Measurements from ENCODE around the gene CDK8.

Gene CDK8

DNA sequence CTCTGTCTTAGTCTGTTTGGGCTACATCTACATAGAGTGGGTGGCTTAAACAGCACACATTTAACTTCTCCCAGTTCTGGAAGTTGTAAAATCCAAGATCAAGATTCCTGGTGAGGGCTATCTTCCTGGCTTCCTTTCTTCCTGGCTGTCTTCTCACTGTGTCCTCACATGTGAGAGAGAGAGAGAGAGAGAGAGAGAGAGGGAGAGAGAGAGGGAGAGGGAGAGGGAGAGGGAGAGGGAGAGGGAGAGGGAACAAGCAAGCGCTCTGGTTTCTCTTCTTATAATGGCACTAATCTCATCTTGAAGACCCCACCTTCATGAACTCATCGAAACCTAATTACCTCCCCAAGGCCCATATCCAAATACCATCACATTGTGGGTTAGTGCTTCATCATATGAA is 69.2 kb downstream of the CDK8 start:
- DNase-seq, result no peak

DNA sequence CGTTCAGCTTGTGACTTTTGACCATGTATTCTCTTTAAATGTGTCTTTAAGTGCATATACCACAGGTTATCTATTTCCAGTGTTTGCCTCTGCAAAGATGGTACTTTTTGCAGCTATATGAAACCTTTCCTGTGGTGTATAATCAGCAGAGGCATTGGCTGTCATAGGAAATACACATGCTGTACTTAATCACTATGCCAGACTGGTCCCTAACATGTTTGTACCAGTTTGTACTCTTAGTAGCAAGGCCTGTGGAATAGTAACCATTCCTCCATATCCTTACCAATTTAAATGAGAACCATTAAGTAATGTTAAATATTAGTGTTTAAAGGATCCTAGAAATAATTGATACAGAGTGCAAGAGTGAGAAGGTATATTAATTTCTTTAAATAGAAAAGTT is 69.8 kb downstream of the CDK8 start:
- DNase-seq, result no peak

DNA sequence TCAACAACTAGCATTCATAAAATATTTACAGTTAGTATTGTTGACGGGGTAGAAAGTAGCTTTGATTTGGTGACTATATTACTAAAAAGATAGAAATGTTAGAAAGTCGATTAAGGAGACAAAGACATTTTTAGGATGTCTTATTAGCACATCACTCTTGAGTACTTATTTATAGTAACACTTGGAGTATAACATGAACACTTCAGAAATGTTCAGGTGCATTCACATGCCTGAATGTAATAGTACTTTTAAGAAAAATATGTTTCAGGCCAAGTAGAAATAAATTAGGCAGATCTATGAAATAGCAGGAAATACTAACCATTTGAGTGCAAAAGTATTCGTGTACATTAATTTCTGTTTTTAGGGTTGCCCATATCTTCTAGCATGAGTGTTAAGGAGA is 70.4 kb downstream of the CDK8 start:
- no peak for DNase-seq

DNA sequence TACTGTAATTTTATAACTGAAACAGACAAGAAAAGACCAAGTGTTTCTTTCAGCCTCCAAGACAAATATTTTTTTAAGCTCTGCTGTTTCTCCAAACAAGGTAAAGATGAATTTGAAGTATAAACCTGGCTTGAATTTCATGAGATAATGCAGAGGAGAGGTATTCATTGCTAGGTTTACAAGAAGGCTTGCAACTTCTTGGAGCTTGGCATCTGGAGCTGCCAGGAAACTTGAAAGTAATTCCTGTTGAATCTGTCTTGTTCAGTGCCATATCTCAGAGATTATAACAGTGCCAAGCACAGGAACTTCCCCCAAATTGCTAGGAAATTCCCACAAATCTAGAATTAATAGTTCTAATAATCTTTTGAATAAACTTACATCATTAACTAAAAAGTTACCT is 70.9 kb downstream of the CDK8 start:
- no peak for DNase-seq

DNA sequence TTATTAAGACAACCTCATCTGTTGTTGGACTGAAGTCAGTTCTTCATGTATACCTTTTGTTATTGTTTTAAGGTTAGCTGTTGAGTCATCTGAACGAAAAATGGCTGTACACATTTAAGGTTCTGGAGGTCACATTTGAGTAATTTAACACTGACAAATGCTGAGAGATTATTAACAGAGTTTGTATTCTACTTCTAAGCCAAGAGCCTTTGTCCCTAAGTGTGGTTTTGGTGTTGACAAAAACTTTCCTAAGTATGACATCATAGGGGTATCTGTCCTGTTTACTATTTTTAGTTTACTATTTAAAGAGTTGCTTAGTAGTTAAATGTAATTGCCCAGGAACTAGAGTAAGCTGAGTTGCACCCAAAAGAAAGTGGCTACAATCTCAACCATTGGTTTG is 71.9 kb downstream of the CDK8 start:
- DNase-seq, result no peak

DNA sequence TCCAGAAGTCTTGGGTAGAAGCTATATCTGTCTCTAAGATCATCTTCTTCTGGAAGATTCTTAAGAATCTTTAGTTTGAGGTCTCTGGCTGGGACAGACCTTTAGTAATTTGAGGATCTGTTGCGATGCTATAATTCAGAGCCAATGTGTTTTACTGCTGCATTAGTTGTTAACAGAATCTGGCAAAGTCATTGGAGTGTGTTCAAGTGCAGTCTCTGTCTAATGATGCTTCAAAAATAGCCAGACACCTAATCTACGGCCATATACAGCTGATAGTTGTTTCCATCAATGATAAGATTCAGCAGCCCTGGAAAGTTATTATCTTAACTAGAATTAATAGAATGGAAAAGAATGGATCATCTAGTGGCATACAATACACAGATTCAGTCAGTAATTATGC is 72.6 kb downstream of the CDK8 start:
- DNase-seq, result no peak

DNA sequence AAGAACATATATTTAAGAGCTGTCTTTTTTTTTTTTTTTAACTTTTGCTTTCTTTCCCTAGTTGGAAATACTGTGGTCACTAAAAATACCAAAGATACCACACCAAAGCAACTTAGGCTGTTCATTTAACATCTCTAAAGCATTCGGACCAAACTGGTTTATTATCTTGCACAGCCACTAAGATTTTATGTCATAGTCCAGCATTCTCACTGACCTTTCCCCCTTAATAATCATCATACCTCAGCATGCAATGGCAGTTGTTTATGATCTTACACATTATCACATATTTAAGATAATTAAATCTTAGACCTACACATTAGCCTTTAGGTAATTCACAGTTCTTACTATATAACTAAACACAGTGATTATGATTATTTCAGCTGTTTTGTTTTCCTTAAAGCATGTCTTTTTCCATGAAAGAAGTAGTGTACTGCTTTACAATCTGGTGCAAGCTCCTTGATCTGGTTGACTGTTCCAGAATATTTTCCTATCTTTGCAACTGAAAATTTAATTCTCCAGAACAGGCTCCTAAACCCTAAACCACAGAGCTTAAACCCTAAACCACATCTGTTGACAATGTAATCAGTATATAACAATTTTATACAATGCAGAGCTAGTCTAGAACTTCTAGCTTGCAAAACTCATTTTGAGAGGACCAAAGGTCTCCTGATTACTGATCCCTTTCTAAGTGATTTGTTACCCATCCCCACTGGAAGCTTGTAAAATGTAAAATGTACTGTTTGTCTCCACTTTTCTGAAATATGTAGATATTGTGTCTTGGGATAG is 74.2 kb downstream of the CDK8 start:
- DNase-seq, result no peak

DNA sequence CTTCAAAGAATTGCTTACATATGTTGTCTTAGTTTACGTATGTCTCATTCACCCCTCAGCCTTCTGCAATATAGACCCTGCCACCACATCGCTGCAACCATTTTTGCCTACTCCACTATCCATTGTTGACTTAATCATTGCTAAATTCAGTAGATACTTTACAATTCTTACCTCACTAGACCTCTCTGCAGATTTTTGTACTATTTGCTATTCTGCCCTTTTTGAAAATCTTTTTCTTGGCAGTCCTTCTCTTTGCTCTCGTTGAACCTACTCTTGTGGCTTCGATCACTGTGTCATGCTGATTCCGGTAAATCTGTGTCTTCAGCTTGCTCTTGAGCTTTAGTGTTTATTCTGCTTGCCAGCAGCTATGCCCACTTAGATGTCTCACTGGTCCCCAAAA is 81.2 kb downstream of the CDK8 start:
- no peak for DNase-seq

DNA sequence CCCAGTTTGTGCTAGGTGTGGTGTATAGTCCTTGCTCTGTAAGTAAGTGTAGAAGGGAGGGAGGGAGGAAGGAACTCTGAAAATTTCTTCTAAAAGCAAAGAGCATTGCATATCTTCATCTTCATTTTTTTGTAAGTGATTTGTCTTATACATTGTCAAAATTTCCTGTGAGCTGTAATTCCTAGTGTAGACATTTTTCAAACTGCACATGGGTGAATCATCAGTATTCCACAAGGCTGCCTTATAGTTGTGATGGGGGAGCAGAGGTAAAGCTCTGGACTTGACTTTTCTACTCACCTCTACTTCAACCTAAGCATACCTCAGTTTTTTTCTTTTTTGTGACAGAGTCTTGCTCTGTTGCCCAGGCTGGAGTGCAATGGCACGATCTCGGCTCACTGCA is 86.9 kb downstream of the CDK8 start:
- DNase-seq, result no peak

DNA sequence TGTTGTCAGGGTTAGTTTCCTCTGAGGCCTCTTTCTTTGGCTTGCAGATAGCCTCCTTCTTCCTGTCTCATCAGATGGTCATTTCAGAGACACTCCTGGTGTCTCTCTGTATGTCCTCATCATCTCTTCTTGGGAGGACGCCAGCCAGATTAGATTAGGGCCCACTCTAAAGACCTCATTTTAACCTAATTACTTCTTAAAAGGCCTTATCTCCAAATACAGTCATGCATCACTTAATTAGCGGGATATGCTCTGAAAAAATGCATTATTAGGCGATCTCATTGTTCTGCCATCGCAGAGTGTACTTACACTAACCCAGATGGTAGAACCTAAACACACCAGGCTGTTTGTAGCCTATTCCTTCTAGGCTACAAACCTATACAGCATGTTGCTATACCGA is 89.0 kb downstream of the CDK8 start:
- DNase-seq, result no peak

DNA sequence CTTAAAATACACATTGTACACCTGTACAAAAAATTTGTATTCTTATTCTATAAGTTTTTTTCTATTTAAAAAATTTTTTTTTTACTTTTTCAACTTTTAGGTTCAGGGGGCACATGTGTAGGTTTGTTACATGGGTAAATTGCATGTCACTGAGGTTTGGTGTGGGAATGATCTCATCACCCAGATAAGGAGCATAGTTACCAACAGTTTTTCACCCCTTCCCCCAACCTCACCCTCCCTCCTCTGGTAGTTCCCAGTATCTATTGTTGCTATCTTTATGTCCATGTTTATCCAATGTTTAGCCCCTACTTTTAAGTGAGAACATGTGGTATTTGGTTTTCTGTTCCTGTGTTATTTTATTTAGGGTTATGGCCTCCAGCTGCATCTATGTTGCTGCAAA is 89.9 kb downstream of the CDK8 start:
- no peak for DNase-seq

DNA sequence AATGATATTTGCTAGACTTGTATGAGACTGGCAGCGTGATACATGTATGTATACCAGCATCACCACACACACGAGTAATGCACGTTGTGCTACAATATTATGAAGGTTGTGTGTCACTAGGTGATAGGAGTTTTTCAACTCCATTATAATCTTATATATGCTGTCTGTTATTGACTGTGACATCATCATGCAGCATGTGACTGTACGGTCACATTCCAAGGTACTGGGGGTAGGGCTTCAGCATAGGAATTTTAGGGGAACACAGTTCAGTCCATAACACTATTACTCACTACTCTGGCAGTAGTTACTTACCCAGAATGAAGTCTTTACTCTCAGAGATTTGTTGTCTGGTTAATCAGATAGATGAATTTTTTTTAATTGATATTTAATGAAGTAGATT is 91.1 kb downstream of the CDK8 start:
- DNase-seq, result no peak

DNA sequence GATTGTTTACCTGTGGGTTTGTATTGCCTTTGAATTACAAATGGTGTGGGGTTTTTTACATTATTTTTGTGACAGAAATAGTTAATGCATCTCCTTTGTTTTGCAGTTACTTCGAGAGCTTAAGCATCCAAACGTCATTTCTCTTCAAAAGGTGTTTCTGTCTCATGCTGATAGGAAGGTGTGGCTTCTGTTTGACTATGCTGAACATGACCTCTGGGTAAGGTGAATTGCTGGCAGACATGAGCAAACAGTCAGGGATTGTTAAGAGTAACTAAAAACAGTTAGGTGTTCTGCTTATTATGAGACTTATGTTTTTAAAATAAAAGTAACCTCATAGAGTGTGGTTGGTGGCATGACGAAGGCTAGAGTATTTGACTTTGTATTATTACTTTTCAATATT is 95.0 kb downstream of the CDK8 start:
- no peak for DNase-seq

DNA sequence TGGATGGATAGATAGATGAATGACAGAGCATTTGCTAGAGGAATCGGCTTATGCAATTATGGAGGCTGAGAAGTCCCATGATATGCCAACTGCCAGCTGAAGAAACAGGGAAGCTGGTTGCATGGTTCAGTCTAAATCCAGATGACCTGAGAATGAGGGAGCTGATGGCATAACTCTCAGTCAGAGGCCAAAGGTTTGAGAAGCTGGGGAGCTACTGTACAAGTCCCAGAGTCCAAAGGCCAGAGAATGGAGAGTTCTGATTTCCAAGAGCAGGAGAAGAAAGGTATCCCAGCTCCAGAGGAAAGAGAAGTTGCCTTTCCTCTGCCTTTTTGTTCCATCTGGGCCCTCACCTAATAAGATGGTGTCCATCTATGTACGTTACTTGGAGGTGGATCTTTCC is 108.3 kb downstream of the CDK8 start:
- no peak for DNase-seq

DNA sequence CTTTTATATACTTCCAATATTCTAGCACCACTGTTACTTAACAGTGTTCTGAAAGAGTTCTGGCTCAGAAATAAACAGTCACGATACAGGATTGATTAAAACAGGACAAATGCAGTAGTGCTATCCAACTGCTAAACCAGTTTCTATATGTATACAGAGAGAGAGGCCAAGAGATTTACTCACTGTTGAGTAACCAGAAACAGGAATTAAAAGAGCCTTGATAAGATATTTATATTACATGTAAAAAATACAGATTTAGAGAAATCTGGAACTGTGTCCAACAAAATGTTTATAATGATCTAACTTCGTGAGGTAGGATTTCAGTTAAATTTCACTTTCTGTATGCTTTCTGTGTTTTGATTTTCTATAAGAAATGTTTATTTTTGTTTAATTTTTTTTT is 116.6 kb downstream of the CDK8 start:
- DNase-seq, result no peak

DNA sequence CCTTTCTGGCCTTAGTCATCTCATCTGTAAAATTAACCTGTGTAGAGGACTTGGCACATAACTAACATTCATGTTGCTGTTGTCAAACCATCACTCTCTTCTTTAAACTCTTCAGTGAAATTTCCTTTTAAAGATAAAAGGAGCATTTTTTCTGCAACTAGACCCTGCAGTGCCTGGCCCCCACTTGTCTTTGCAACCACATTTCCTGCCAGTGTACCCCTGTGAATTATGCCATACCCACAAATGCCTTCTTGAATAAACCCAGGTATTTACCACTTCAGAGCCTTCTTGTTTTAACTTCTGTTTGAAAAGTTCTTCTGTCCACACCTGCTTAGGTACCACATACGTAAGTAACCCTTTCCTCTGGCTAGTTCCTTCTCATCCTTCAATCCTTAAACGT is 118.8 kb downstream of the CDK8 start:
- DNase-seq, result no peak

DNA sequence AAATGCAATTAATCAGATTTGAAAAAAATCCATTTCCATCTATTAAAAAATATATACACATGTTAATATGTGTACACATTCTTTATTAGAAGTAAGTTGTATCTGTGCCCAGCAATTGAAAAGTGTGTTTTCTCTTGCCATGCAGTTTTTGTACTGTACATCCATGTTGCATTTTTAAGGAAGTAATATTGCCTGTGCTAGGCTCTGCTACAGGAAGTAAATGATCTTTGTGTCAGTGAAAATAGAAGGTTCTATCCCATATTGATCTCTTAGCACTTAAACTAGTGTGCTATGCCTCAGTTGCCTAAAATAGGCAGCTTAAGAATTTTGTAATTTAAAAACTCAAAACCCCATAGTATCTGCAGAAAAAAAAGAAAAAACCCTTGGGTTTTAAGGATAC is 122.5 kb downstream of the CDK8 start:
- DNase-seq, result no peak

DNA sequence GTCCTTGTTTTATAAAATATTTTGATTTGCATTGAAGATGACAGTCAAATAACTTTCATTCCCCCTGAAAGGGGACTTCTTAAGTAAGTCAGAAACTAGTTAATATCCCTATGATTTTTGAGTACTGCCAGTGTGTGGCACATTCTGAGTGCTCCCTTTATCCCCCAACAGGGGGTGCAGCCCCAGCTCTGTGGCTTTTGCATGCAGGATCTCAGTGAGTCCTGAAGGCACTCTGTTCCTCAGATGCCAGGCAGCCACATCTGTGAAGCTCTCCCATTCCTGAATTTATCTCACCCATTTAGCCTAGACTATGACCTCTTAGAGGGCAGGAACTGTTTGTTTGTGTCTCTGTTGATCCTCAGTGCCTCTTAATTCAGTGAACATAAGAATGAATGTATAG is 123.1 kb downstream of the CDK8 start:
- DNase-seq, result peak; percentile 25

DNA sequence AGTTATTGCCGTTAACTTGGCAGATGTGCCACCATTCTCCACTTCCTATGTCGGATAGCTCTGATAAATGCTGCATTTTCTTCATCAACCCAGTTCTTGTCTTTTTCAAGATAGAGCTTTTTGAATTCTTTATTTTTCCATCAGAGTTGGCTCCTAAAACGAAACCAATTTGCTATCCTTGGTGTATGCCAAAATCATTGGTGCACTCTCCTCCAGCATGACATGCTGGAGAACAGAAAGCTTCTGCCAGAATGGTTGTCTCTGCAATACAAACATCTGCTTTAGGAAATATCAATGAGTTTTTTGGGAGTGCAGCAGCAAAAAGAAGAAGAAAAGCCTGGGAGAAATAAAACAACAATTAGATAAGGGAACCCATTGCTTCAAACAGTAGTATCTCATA is 124.2 kb downstream of the CDK8 start:
- no peak for DNase-seq

DNA sequence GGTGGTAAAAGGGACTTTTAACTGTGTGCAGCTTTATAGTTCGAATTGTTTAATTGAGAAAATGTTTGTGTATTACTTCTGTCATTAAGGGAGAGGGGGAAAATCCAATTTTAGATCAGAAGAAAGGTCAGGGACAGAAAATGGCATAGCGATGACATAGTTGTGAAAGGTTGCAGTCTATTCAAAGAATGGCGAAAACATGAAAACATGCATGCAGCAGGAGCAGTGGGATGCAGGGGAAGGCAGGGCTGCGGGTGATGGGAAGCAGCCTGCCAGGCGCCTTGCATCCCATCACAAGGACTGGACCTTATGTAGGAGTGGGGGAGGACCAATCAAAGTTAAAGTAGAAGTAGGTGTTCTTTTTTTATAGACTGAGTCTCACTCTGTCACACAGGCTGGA is 125.9 kb downstream of the CDK8 start:
- no peak for DNase-seq

DNA sequence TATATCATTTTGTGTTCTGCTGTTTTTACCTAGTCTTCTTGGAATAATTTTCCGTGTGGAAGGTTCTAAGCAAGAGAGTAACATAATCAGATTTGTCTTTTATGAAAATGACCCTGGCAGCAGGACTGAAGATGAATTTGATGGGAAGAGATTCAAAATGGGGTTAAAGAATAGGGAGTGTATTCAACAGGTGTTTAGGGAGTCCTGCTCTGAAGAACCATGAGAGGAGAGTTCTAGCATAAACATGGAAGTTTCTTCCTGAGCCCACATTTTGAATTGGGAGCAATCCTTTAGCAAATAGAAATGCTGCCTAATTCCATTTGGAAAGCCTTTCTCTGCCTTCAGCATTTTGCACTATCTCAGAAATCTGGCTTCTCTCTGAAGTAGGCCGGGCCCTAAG is 127.0 kb downstream of the CDK8 start:
- no peak for DNase-seq

DNA sequence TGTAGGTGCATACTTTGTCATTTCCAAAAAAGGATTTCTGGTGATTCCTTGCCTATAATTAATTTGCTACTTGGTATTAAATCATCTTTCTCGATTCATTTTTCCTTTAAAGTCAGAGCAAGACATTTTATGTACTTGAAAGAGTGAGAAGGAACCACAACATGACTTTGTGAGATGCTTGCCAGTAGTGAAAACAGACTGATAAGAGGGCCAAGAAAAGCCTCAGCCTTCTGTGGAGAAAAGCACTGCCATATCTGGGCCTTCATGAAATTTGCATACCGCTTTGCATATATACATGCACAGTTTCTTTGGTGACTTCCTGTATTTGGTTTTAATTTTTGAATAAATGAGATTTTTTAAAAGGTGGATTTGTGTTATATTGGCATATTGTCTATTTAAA is 128.4 kb downstream of the CDK8 start:
- DNase-seq, result no peak

DNA sequence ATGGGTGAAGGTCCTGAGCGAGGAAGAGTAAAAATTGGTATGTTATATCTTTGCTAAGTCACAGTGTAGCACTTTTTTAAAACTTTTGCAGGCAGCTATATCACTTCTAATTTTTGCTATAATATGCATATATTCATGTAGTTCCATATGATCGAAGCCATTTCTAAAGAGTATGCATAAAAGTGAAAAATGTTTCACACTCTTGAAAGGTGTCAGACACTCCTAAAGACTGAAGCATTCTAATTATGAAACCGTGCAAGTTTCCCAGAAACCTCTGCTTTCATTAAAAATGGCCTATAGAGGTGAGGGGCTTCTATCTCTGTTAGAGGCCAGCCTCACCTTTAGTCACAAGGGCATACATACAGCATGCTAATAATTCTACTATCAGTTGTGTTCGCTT is 128.9 kb downstream of the CDK8 start:
- DNase-seq, result no peak

DNA sequence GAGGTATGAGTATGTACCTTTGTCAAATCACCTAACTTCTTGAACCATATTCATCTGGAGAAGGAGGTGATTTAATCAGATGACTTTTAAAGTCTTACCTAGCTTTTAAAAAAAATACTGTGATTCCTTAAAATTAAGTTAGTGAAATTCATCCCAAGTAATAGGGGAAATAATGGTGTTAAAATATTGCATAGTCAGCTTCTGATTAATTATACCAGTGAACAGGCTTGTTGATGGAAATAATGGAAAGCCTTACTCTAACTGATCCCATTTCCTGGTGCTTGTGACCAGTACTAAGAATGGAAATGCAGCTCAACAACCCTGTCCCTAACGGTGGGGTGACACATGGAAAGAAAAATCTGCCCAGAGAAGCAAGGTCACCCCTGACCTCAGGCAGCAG is 130.7 kb downstream of the CDK8 start:
- no peak for DNase-seq

DNA sequence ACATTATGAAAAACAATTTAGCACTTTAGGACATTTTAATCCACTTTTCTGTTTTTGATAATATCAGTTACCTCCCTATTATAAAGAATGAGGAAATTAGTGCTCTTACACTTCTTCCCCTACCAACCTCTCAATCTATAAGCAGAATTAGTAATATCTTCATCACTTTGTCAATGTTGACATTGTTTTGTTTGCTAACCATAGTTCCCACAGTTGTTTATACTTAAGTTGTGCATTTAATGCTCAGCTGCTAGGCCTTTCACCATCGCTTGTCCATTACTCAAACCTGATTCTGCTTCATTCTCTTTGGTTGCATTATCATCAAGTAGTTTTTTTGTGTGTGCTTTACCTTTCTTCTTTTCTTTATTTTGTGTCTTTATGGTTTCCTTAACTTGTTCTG is 132.1 kb downstream of the CDK8 start:
- no peak for DNase-seq

DNA sequence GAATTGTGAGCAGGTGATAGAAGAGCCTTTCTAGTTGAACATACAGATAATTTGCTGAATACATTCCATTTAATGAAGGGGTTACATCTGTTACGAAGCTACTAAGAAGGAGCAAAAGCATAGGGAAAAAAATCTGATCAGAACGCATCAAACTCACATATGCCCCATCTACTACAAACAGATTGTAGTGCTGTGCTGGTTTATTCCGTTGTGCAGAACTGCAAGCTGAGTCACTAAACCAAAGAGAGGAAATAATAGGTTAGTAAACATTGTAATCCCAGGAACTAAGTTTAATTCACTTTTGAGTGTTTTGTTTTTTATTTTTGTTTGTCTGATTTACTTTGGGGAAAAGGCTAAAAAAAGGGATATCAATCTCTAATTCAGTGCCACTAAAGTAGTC is 136.3 kb downstream of the CDK8 start:
- DNase-seq, result no peak
